SHP77 (cell line): ENCODE measurements around the gene ZBTB26.

ENCODE experiments used
- DNase-seq, 2 experiments: peaks; one replicate each; lab custom pipeline; 2025; lab: John Stamatoyannopoulos, UW

Gene ZBTB26

GRCh38 chr9:122931226-122932121 is at the start of gene ZBTB26:
Gene ZBTB26, minus strand, starts transcription at chr9:122931512. Its CDS starts 11,578 bp downstream, at chr9:122919934.
- peak; percentile 96 for DNase-seq

GRCh38 chr9:122978601-122979000 is 47.3 kb upstream of the ZBTB26 start:
- DNase-seq: no peak

DNA sequence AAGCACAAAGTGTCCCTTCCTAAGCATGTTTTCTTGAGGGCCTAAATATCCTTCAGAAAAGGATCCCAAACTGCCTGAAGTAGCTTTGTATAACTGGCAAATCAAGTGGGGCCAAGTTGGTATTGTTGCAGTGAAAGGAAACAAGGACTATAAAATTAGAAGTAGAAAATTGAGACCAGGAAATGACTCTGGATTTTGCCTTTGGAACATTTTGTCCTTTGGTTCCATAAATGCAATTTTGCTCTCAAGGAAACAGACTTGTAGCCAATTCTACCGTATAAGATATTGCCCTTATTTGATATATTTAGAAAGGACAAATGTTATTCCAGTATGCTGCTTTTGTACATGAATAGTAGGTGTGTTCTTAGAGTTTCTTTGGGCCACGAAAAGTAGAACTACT is 43.9 kb upstream of the ZBTB26 start:
- DNase-seq: no peak

DNA sequence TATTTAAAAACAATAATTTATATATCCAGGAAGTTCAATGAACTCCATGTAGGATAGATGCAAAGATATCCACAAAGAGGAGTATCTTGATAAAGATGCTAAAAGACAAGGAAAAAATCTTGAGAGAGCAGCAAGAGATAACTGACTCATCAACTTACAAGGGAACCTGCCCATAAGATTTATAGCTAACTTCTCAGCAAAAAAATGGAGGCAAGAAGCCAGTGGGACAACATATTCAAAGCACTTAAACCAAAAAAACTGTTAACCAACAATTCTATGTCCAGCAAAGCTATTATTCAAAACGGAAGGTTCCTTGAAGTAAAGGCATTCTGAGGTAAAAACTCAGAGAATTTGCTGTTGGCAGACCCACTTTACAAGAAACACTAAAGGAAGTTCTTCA is 29.8 kb upstream of the ZBTB26 start:
- no peak for DNase-seq

DNA sequence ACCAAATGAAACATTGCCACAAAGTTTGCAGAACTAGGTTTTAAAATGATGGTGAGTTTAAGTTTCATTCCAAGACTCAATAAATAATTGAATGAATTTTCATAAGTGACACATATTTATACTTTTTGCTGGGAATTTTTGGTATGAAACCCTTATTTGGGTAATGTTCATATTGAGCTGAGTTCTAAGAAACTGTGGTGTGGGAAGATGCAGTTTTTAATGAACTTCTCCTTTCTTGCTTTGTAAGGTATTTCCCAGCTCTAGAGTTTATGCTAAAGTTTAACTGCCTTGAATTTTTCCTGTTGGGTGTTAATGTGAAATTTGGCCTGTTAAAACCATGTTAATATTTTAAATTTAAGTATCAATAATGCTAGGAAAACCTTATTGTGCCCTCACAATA is 24.6 kb upstream of the ZBTB26 start:
- DNase-seq: no peak

- no peak for DNase-seq
Measured at GRCh38 chr9:122954253-122954691, 23.0 kb upstream of the ZBTB26 start.

DNA sequence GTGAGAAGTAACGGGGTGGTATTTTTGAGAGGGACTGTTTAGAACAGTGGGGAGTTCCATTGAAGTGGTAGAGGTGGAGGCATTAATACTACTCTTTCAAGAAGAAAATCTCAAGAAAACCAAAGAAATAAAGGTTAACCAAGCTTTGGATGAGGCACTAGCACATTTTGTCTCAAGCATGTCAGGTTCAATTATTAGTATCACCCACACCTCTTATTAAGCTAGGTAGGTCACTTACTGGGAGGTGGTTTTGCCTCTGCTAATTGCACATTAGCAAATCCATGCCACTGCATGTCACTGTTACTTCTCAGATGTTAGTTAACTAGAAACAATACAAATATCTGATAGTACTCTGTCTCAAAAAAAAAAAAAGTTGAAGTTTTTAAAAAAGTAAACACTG is 19.7 kb upstream of the ZBTB26 start:
- DNase-seq: no peak

DNA sequence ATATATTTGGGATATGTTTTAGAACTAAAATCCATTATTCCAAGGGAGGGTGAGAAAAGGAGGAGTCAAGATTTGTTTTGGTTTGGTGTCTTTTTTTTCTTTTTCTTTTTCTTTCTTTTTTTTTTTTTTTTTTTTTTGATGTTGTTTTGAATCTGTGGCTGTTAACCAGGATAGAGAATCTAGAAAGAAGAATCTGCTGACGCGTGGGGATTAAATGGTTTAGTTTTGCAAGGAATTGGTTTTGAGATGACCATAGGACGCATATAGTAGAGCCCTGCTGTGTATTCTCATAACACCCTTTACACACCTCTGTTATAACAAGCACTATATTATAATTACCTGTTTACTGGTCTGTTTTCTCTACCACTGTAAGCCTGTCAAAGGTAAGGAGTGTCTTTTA is 19.0 kb upstream of the ZBTB26 start:
- no peak for DNase-seq

DNA sequence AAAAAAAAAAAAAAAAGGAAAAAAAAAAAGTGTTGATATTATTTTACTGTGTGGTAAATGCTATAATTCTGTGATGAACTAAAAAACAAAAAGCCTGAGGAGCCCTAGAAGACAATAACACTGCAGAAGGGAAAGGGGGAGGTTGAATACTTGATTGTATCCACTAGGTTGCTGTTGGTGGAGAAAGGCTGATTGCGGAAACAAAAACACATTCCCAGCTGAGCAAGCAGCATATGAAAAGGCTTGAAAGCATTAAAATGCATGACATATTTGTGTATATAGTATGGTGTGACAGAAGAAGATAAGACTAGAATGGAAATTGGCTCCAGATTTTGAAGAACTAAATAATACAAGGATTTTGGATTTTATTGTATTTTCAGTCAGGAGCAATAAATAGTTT is 18.4 kb upstream of the ZBTB26 start:
- DNase-seq: no peak

GRCh38 chr9:122948313-122948712 is 17.0 kb upstream of the ZBTB26 start:
- no peak for DNase-seq

- no peak for DNase-seq
Measured at GRCh38 chr9:122946461-122947005, 15.2 kb upstream of the ZBTB26 start.

- no peak for DNase-seq
Measured at GRCh38 chr9:122944960-122945888, 13.9 kb upstream of the ZBTB26 start.

DNA sequence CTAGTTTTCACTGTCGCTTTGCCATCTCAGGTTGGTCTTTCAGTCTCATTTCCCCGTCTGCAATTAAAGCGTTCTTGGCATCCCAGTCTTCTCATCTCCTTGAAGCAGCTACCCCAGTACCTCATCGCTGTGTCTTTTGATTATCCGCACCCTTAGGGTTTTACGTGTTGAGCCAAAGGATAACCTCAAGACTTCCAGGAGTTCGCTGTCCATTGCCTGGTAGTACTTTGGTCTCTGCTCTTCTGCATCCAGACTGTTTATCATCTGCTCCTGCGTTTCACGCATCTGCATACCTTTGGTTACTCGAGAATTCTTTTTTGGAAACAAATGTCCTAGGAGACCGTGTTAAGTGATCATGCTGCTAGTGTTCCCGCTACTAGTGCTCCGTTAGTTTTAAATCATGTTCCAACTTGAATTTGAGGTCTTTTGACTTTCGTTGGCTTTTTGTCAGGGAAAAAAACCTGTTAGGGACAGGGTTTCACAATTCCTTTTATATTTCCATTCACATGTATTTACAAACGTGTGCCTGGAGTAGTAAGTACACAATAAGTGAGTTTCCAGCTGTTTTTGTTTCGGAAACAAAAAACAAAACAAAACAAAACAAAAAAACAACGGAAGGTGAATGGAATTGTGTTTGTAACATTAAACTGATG is 10.4 kb upstream of the ZBTB26 start:
- DNase-seq: no peak

GRCh38 chr9:122940749-122941581 is 9.7 kb upstream of the ZBTB26 start, which contains the start of gene RABGAP1:
Gene RABGAP1, plus strand, starts transcription at chr9:122941020. Its CDS starts 16,040 bp downstream, at chr9:122957060.
- peak; percentile 98 to 99 for DNase-seq

DNA sequence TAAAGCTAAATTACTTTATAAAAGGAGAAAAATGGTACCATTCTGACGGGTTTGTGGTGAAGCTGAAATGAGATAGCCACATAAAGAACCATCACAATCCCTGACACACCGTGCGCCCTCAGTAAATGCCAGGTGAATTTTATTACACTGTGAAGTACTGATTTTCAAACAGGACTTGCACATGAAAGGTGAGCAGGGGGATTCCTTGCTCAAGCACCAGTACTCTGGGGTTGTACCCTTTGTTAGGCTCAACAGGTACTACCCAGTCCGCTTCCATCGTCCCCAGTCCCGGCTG is 9.1 kb upstream of the ZBTB26 start:
- DNase-seq: no peak

DNA sequence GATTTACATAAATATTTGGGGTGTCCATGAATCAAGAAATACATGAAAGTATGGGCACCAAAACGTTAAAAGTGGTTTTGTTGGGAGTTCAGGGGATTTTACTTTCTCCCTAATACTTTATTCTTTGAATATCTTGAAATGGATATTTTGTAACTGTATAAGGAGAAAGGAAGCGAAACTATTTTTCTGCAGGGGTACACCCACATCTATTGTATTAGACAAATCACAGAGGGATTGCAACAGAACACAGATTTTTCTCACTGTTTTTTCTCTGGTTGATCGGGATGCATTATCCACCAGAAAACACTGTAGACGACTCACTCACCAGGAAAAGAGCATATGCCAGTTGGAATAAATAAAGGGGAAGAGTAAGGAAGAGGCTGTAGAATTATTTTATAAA is 8.3 kb upstream of the ZBTB26 start:
- no peak for DNase-seq

- DNase-seq: no peak
Measured at GRCh38 chr9:122936883-122937282, 5.6 kb upstream of the ZBTB26 start.

DNA sequence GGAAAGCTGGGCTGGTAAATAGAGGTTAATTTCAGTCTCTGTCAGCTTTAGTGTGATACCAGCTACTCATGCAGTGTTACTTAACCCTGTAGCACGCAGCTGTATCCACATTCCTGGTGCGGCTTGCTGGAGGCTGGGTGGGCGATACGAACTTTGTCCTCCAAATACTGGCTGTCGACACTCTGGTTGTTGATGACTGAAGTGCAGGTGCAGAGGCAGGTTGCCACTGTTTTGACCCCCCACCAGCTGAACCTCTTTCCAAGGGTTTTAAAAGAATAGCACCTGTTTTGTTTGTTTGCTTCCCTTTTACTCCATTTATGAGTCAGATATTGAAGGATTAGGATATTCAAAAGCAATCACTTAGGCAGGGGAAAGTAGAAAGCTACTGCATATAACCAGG is 5.2 kb upstream of the ZBTB26 start:
- no peak for DNase-seq

DNA sequence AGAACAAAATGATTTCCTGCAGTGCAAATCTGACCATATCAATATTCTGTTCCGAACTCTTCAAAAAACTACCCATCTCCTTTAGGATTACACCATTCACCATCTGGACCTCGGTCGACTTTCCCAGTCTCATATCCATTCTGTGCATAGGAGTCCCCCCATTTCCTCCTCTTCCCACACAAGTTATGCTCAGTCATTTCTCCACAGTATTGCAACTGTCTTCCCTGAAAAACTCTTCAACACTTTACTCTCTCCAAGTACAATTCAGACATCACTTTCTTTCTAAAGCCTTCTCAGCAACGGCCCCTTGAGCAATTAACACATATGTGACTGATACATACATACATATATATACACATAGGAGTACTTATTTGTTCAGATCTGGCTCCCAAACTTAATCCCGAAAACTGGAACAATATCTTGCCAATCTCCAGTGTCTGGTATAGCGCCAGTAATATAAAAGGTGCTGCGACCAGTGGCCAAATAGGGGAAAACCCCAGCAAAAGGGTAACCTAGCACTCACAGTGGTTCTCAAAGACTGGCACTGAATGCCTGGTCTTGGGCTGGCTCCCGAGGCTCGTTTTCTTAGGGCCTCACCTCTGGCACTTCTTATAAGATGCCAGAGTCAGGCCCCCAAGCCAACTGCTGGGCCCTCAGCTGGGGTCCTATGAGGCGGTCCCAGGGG is 629 bp downstream of the ZBTB26 start:
- DNase-seq: no peak

DNA sequence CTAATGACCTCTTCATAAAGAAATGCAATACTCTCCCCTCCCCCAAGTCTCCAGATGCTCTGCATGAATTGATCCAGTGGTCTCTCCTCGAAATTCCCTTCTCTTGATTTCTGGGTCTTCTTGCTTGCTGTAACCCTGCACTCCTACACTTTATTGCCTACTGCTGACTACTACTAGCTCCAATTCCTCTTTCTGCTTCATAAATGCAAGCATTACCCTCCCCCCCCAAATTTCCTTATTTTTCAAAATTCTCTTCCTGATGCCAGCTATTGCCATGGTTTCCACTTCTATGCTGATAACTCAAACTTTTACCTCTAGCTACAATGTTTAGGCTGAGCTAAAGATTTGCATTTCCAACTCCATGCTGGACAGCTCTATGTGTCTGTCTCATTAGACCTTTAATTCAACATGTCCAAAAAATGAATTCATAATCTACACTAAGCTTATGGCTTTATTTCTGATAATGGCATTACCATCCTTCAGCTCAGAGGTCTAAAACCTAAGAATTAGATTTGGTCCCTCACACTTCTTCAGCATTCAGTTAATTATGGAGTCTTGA is 1.4 kb downstream of the ZBTB26 start:
- DNase-seq: no peak
